ENCODE results near the gene LRAT. TPM values are rescaled to one million over a fixed set of nuclear protein-coding genes. Genes with fewer than 3 reads are reported as not detected.

LRAT gene
- total and polyA plus RNA-seq, 10 of the 15 experiments (the other 5 are each of a cell fraction or from before 2014, with no cell fraction given), result 0.07 to 0.08 TPM; not detected in 8

DNA sequence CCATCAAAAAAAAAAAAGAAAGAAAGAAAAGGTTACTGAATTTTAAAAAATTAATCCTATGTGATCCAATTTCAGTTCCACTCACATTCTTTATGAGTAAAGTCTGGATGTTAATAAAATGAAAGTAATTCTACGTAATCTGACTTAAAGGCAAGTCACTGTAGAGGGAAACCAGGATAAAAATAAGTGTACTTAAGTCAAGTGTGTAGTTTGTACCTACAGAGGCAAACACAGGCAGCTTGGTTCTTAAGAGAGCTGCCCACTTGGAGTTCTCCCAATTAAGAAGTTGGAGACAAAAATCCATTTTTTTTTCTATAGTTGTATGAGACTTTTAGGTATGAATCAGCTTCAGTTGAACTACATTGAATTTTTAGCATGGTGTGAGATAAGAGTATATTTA, 7.0 kb upstream of the LRAT start (continued):
- TF ChIP-seq GABPA (IDR thresholded peaks at IDR 0.05; ENCODE audit: low read depth) (no peak), SREBF2 (IDR thresholded peaks at IDR 0.05; ENCODE audit: low read length) (no peak), NFIC (IDR thresholded peaks at IDR 0.05; ENCODE audit: low read depth, low read length) (no peak), TCF7 (IDR thresholded peaks at IDR 0.05; ENCODE audit: borderline replicate concordance) (no peak)
- TF ChIP-seq, protein P1, sequence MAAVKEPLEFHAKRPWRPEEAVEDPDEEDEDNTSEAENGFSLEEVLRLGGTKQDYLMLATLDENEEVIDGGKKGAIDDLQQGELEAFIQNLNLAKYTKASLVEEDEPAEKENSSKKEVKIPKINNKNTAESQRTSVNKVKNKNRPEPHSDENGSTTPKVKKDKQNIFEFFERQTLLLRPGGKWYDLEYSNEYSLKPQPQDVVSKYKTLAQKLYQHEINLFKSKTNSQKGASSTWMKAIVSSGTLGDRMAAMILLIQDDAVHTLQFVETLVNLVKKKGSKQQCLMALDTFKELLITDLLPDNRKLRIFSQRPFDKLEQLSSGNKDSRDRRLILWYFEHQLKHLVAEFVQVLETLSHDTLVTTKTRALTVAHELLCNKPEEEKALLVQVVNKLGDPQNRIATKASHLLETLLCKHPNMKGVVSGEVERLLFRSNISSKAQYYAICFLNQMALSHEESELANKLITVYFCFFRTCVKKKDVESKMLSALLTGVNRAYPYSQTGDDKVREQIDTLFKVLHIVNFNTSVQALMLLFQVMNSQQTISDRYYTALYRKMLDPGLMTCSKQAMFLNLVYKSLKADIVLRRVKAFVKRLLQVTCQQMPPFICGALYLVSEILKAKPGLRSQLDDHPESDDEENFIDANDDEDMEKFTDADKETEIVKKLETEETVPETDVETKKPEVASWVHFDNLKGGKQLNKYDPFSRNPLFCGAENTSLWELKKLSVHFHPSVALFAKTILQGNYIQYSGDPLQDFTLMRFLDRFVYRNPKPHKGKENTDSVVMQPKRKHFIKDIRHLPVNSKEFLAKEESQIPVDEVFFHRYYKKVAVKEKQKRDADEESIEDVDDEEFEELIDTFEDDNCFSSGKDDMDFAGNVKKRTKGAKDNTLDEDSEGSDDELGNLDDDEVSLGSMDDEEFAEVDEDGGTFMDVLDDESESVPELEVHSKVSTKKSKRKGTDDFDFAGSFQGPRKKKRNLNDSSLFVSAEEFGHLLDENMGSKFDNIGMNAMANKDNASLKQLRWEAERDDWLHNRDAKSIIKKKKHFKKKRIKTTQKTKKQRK (IDR thresholded peaks at IDR 0.05; ENCODE audit: low read depth, low read length), result no peak

DNA sequence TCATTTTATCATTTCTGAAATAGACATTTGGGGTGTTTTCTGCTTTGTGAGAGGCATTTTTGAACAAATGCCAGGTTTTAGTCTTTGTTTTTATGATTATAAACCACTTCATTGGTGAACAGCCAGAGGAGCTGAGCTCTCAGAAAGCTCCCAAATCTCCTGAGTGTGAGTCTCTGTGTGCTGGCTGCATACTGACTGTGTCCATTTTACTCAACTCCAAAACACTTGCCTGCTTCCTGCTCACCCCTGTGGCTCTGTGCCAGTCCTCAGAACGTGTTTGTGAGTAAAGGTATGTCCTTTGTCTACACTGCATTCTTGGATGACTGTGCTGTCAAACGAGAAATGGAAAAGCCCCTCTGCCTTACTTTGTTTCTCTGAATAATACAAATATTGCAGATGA, 5.4 kb upstream of the LRAT start:
- ChIA-PET POLR2A (no interaction called here), CTCF (no interaction called here), SMC1A (ENCODE audit: uncharacterized antibody, unreplicated experiment) (no interaction called here), RAD21 (ENCODE audit: unreplicated experiment) (no interaction called here)
- no peak overlapping the region for H3K27ac ChIP-seq (ENCODE audit: control insufficient read depth, insufficient read depth)
- intact Hi-C loops (cut with micrococcal nuclease; ENCODE audit: unreplicated experiment), result no loop called here
- no peaks in the 10 kb centered on the region for H3K36me3 ChIP-seq (ENCODE audit: control insufficient read depth in 2 of 2, insufficient read depth in 2 of 2, low read length in 1 of 2)
- no peaks in the 10 kb centered on the region for H4K20me1 ChIP-seq (ENCODE audit: control insufficient read depth, insufficient read depth)
- H3K27me3 ChIP-seq (replicated peaks in 1 of 2; ENCODE audit: control insufficient read depth in 2 of 2, insufficient read depth in 2 of 2, low read length in 1 of 2), result peaks cover 0 to 7% of the 10 kb centered on the region in 2 experiments; a peak in 3 of 4 replicates
- BruUV-seq (replicated peaks), result no TSS peak
- H3K4me2 ChIP-seq (ENCODE audit: control insufficient read depth, insufficient read depth), result no peak overlapping the region
- DNase-seq (ENCODE audit: low read depth, low spot score) (no peak), FAIRE-seq (no peak), ATAC-seq (no peak)
- no peaks in the 10 kb centered on the region for H3K4me1 ChIP-seq (ENCODE audit: control insufficient read depth, insufficient read depth, low read length)
- H2AFZ ChIP-seq (ENCODE audit: control insufficient read depth, low read depth, low read length), result no peak overlapping the region
- in situ Hi-C loops (cut with MboI), result no loop called here
- H3K79me2 ChIP-seq (ENCODE audit: control insufficient read depth, insufficient read depth, low read length), result no peaks in the 10 kb centered on the region
- 0% methylated on average over 2 of the region's 2 CpGs for WGBS (ENCODE audit: insufficient coverage, insufficient replicate concordance, low lambda C conversion rate, missing lambda C conversion rate)
- H3K9ac ChIP-seq (ENCODE audit: control insufficient read depth, insufficient read depth, low read length), result no peak overlapping the region
- H3K9me3 ChIP-seq (replicated peaks; ENCODE audit: control insufficient read depth, insufficient read depth, low read length), result no peaks in the 10 kb centered on the region
- no peak overlapping the region for H3K4me3 ChIP-seq
- no peak for TF ChIP-seq MXI1 (IDR thresholded peaks at IDR 0.05; ENCODE audit: low read depth, low read length)
- TF ChIP-seq MTA2 (IDR thresholded peaks at IDR 0.05; ENCODE audit: low read depth), result no peak
- TF ChIP-seq EED (IDR thresholded peaks at IDR 0.05; ENCODE audit: low read depth), result no peak
- TF ChIP-seq, protein P2, sequence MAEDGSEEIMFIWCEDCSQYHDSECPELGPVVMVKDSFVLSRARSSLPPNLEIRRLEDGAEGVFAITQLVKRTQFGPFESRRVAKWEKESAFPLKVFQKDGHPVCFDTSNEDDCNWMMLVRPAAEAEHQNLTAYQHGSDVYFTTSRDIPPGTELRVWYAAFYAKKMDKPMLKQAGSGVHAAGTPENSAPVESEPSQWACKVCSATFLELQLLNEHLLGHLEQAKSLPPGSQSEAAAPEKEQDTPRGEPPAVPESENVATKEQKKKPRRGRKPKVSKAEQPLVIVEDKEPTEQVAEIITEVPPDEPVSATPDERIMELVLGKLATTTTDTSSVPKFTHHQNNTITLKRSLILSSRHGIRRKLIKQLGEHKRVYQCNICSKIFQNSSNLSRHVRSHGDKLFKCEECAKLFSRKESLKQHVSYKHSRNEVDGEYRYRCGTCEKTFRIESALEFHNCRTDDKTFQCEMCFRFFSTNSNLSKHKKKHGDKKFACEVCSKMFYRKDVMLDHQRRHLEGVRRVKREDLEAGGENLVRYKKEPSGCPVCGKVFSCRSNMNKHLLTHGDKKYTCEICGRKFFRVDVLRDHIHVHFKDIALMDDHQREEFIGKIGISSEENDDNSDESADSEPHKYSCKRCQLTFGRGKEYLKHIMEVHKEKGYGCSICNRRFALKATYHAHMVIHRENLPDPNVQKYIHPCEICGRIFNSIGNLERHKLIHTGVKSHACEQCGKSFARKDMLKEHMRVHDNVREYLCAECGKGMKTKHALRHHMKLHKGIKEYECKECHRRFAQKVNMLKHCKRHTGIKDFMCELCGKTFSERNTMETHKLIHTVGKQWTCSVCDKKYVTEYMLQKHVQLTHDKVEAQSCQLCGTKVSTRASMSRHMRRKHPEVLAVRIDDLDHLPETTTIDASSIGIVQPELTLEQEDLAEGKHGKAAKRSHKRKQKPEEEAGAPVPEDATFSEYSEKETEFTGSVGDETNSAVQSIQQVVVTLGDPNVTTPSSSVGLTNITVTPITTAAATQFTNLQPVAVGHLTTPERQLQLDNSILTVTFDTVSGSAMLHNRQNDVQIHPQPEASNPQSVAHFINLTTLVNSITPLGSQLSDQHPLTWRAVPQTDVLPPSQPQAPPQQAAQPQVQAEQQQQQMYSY (CRISPR knock-in tag; IDR thresholded peaks at IDR 0.05), result no peak
- TF ChIP-seq PAX8 (IDR thresholded peaks at IDR 0.05), result no peak
- no peak for TF ChIP-seq RCOR1 (conservative IDR thresholded peaks at IDR 0.05; ENCODE audit: low read depth, low read length)
- no peak for TF ChIP-seq ATF7 (IDR thresholded peaks at IDR 0.05; ENCODE audit: low read depth)
- TF ChIP-seq PAX5 (IDR thresholded peaks at IDR 0.05; ENCODE audit: borderline replicate concordance, low read depth, low read length), result no peak
- TF ChIP-seq, protein P3, sequence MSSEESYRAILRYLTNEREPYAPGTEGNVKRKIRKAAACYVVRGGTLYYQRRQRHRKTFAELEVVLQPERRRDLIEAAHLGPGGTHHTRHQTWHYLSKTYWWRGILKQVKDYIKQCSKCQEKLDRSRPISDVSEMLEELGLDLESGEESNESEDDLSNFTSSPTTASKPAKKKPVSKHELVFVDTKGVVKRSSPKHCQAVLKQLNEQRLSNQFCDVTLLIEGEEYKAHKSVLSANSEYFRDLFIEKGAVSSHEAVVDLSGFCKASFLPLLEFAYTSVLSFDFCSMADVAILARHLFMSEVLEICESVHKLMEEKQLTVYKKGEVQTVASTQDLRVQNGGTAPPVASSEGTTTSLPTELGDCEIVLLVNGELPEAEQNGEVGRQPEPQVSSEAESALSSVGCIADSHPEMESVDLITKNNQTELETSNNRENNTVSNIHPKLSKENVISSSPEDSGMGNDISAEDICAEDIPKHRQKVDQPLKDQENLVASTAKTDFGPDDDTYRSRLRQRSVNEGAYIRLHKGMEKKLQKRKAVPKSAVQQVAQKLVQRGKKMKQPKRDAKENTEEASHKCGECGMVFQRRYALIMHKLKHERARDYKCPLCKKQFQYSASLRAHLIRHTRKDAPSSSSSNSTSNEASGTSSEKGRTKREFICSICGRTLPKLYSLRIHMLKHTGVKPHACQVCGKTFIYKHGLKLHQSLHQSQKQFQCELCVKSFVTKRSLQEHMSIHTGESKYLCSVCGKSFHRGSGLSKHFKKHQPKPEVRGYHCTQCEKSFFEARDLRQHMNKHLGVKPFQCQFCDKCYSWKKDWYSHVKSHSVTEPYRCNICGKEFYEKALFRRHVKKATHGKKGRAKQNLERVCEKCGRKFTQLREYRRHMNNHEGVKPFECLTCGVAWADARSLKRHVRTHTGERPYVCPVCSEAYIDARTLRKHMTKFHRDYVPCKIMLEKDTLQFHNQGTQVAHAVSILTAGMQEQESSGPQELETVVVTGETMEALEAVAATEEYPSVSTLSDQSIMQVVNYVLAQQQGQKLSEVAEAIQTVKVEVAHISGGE (CRISPR knock-in tag; IDR thresholded peaks at IDR 0.05), result no peak
- no peak for TF ChIP-seq RBBP5 (conservative IDR thresholded peaks at IDR 0.05)

All from GM12878 (cell line).